Fibroblast of lung (primary cell): Measurements from ENCODE around the gene TSPAN9. TPM values are rescaled to one million over a fixed set of nuclear protein-coding genes. Genes with fewer than 3 reads are reported as not detected.
A peak's percentile ranks its signal among the peaks of the same experiment; 100 is the strongest.

Experiments used
- DNase-seq, 2 donors: peaks; one replicate each; pipeline versions ENCODE4 v3.0.0 to v3.0.0-alpha.2; 2010; ENCODE audit warnings: low read depth in 2 of 2
- H2AFZ ChIP-seq: 2 replicates; pipeline ENCODE4 v1.5.1; 2012; ENCODE audit warnings: low read length, control low read depth, inconsistent platforms
- H3K27ac ChIP-seq: 2 replicates; pipeline ENCODE4 v1.5.1; 2011; ENCODE audit warnings: low read length, control low read depth; ENCODE audit not compliant: insufficient read depth
- H3K27me3 ChIP-seq: 2 replicates; pipeline ENCODE4 v1.5.1; 2011; ENCODE audit warnings: mild to moderate bottlenecking, low read length; ENCODE audit not compliant: control insufficient read depth, insufficient read depth
- H3K36me3 ChIP-seq: 2 replicates; pipeline ENCODE4 v1.5.1; 2011; ENCODE audit warnings: low read length; ENCODE audit not compliant: control insufficient read depth, insufficient read depth
- H3K4me1 ChIP-seq: 2 replicates; pipeline ENCODE4 v1.5.1; 2011; ENCODE audit warnings: low read length; ENCODE audit not compliant: control insufficient read depth, insufficient read depth; ENCODE audit errors: extremely low read depth
- H3K4me2 ChIP-seq: 2 replicates; pipeline ENCODE4 v1.5.1; 2011; ENCODE audit warnings: low read length, control low read depth; ENCODE audit not compliant: insufficient read depth; ENCODE audit errors: extremely low read depth
- H3K4me3 ChIP-seq, 4 experiments: fragments of 200-600 bp in 1 of 4; sonication (generic) in 1 of 4; replicated peaks in 1 of 4; 2 replicates each; pipeline ENCODE4 v1.5.1; 2011 to 2016; ENCODE audit warnings: low read length in 4 of 4, low read depth in 3 of 4, mild to moderate bottlenecking in 3 of 4, control low read depth in 2 of 4, inconsistent platforms in 1 of 4, mixed read lengths in 1 of 4; ENCODE audit not compliant: insufficient read depth in 1 of 4; ENCODE audit errors: control extremely low read depth in 1 of 4
- H3K79me2 ChIP-seq: 2 replicates; pipeline ENCODE4 v1.5.1; 2012; ENCODE audit warnings: mild to moderate bottlenecking, low read length, inconsistent platforms; ENCODE audit not compliant: control insufficient read depth, insufficient read depth
- H3K9ac ChIP-seq: 2 replicates; pipeline ENCODE4 v1.5.1; 2011; ENCODE audit warnings: mild to moderate bottlenecking, low read length, control low read depth; ENCODE audit not compliant: insufficient read depth
- H3K9me3 ChIP-seq: 2 replicates; pipeline ENCODE4 v1.5.1; 2012; ENCODE audit warnings: low read depth, low read length; ENCODE audit not compliant: control insufficient read depth, insufficient read depth
- H4K20me1 ChIP-seq: 2 replicates; pipeline ENCODE4 v1.5.1; 2011; ENCODE audit warnings: low read length; ENCODE audit not compliant: control insufficient read depth, insufficient read depth; ENCODE audit errors: extremely low read depth
- CTCF ChIP-seq, 2 donors: IDR thresholded peaks in 1 of 2; conservative IDR thresholded peaks in 1 of 2; 1 replicate in 1 of 2; 2 replicates in 1 of 2; pipeline ENCODE4 v1.5.1; 2011 to 2012; ENCODE audit warnings: low read length in 2 of 2, control low read depth in 1 of 2, inconsistent platforms in 1 of 2, low read depth in 1 of 2, mild to moderate bottlenecking in 1 of 2
- EZH2 ChIP-seq: IDR thresholded peaks from 2 replicates; pipeline ENCODE4 v1.5.1; 2012; ENCODE audit warnings: low read length, control low read depth, mild to moderate bottlenecking; ENCODE audit errors: missing control alignments
- polyA plus RNA-seq, 2 donors: library from polyadenylated mRNA; depleted of rRNA in 1 of 2; stranded (reverse) in 1 of 2; unstranded in 1 of 2; fragments of >200 nt; gene quantifications; 2 replicates each; pipeline ENCODE4 v1.2.1, GENCODE V29; 2011 to 2012; ENCODE audit warnings: missing spikeins in 1 of 2
- total RNA-seq: library from RNA; depleted of rRNA; stranded (reverse); fragments of >200 nt; gene quantifications from 2 replicates; pipeline ENCODE4 v1.2.1, GENCODE V29; 2014

The TSPAN9 gene
- total and polyA plus RNA-seq, 2 donors (not counting 1 experiment from before 2014, with no cell fraction given) = 31.1 to 35.2 TPM

- TF ChIP-seq CTCF (conservative IDR thresholded peaks at IDR 0.05 in 1 of 2, IDR thresholded peaks at IDR 0.05 in 1 of 2; ENCODE audit: low read depth in 1 of 2, low read length in 2 of 2) = no peak
- no peak for TF ChIP-seq EZH2
- Histone ChIP-seq H2AFZ (no peak overlapping the region), H3K27me3 (no peaks in the 10 kb centered on the region), H3K27ac (no peak overlapping the region), H3K36me3 (no peaks in the 10 kb centered on the region), H3K4me3 (no peak overlapping the region), H3K9me3 (no peaks in the 10 kb centered on the region), H3K79me2 (no peaks in the 10 kb centered on the region), H4K20me1 (no peaks in the 10 kb centered on the region), H3K4me2 (no peak overlapping the region), H3K9ac (no peak overlapping the region), H3K4me1 (no peaks in the 10 kb centered on the region)
- peak in 1 of 2 donors; percentile 52 for DNase-seq
These were observed 10.8 kb downstream of the TSPAN9 start for GRCh38 chr12:3087758-3088650.

GRCh38 chr12:3089588-3089987 is 12.4 kb downstream of the TSPAN9 start:
- no peak for DNase-seq
- H4K20me1 ChIP-seq = no peaks in the 10 kb centered on the region
- no peak for TF ChIP-seq CTCF (conservative IDR thresholded peaks at IDR 0.05 in 1 of 2, IDR thresholded peaks at IDR 0.05 in 1 of 2; ENCODE audit: low read depth in 1 of 2, low read length in 2 of 2)
- TF ChIP-seq EZH2 = no peak

GRCh38 chr12:3090240-3091037 is 13.3 kb downstream of the TSPAN9 start:
- H2AFZ ChIP-seq = no peak overlapping the region
- no peaks in the 10 kb centered on the region for H3K4me1 ChIP-seq
- no peak overlapping the region for H3K4me2 ChIP-seq
- no peak overlapping the region for H3K9ac ChIP-seq
- no peaks in the 10 kb centered on the region for H4K20me1 ChIP-seq
- no peak overlapping the region for H3K4me3 ChIP-seq
- no peaks in the 10 kb centered on the region for H3K79me2 ChIP-seq
- no peak overlapping the region for H3K27ac ChIP-seq
- no peak for TF ChIP-seq EZH2
- TF ChIP-seq CTCF (conservative IDR thresholded peaks at IDR 0.05 in 1 of 2, IDR thresholded peaks at IDR 0.05 in 1 of 2; ENCODE audit: low read depth in 1 of 2, low read length in 2 of 2) = no peak
- no peaks in the 10 kb centered on the region for H3K9me3 ChIP-seq
- DNase-seq = no peak
- H3K27me3 ChIP-seq = no peaks in the 10 kb centered on the region
- no peaks in the 10 kb centered on the region for H3K36me3 ChIP-seq

More at GRCh38 chr12:3089588-3089987, 12.4 kb downstream of the TSPAN9 start:
- no peak overlapping the region for H3K4me2 ChIP-seq
- no peak overlapping the region for H3K9ac ChIP-seq
- H2AFZ ChIP-seq = no peak overlapping the region
- no peaks in the 10 kb centered on the region for H3K79me2 ChIP-seq
- no peak overlapping the region for H3K27ac ChIP-seq
- H3K4me3 ChIP-seq = no peak overlapping the region
- H3K4me1 ChIP-seq = no peaks in the 10 kb centered on the region
- H3K27me3 ChIP-seq = no peaks in the 10 kb centered on the region
- no peaks in the 10 kb centered on the region for H3K9me3 ChIP-seq
- no peaks in the 10 kb centered on the region for H3K36me3 ChIP-seq
